Activated CD8-positive, alpha-beta T cell treated with anti-CD3 and anti-CD28 coated beads, Interleukin-2, amount 10 ng/mL, durations not matched to agents 7 days and 5 days (primary cell): ENCODE data around the gene MFGE8. TPM values are rescaled to one million over a fixed set of nuclear protein-coding genes. Genes with fewer than 3 reads are reported as not detected.

Experiments
- ATAC-seq: fragments of 150-1000 bp; cut with Tn5 transposase; one replicate; pipeline ENCODE4 v1.10.0; 2021; ENCODE audit warnings: moderate library complexity
- CTCF ChIA-PET: fragments of 350-600 bp; sonication (Branson Sonifier 250); formaldehyde crosslinking; loops from one replicate; lab custom pipeline; 2021; ENCODE audit warnings: antibody characterized with exemption; lab: Charles Lee
- POLR2A ChIA-PET: fragments of 350-600 bp; sonication (Branson Sonifier 250); formaldehyde crosslinking; loops from one replicate; lab custom pipeline; 2021; ENCODE audit warnings: antibody characterized with exemption; lab: Charles Lee
- DNase-seq: peaks from one replicate; pipeline ENCODE4 v3.0.0-alpha.2; 2020
- H3K27ac Mint-ChIP-seq: one replicate; pipeline ENCODE4 v1.8.0; 2021; ENCODE audit warnings: mild to moderate bottlenecking, mixed read lengths
- H3K27me3 Mint-ChIP-seq: one replicate; pipeline ENCODE4 v1.8.0; 2021; ENCODE audit warnings: low read depth, mixed read lengths
- H3K36me3 Mint-ChIP-seq: one replicate; pipeline ENCODE4 v1.8.0; 2021; ENCODE audit warnings: low read depth, mixed read lengths
- H3K4me1 Mint-ChIP-seq: one replicate; pipeline ENCODE4 v1.8.0; 2021; ENCODE audit warnings: low read depth, mixed read lengths
- H3K4me3 Mint-ChIP-seq: one replicate; pipeline ENCODE4 v1.8.0; 2021; ENCODE audit warnings: mild to moderate bottlenecking, mixed read lengths
- H3K9me3 Mint-ChIP-seq: one replicate; pipeline ENCODE4 v1.8.0; 2022; ENCODE audit warnings: mixed read lengths; ENCODE audit not compliant: insufficient read depth
- total RNA-seq, 2 experiments: library from RNA; stranded (reverse); gene quantifications; one replicate each; pipeline ENCODE4 v1.2.3, GENCODE V29; 2021

Gene MFGE8
- 10 to 100 TPM; 34.7 to 44.8 TPM for total RNA-seq

GRCh38 chr15:88913017-88913849, at the start of gene MFGE8:
TSS of gene MFGE8 (minus strand) at chr15:88913379. CDS start at chr15:88913319, 60 bp downstream.
- peak; percentile 83 for DNase-seq
- Mint-ChIP-seq H3K9me3 (no peaks in the 10 kb centered on the region), H3K4me1 (peaks cover 17% of the 10 kb centered on the region), H3K27me3 (peaks cover 6% of the 10 kb centered on the region), H3K27ac (peak within 1 kb of the TSS; percentile 91), H3K4me3 (peak within 1 kb of the TSS; percentile 89), H3K36me3 (peaks cover 8% of the 10 kb centered on the region)
- ChIA-PET CTCF (interaction anchor here (4.0 kb wide), 1 partner anchor 9 kb away, joined by 33 read pairs; no protein-coding TSS in a partner anchor), POLR2A (interaction anchor here (2.2 kb wide), 1 partner anchor 8 kb away, joined by 7 read pairs; no protein-coding TSS in a partner anchor)
- ATAC-seq = peak; percentile 95

GRCh38 chr15:88959445-88959844, 46.3 kb upstream of the MFGE8 start:
- DNase-seq (no peak), ATAC-seq (no peak)
- Mint-ChIP-seq H3K36me3 (no peaks in the 10 kb centered on the region), H3K9me3 (peaks cover 5% of the 10 kb centered on the region), H3K27me3 (peaks cover 7% of the 10 kb centered on the region), H3K4me1 (no peaks in the 10 kb centered on the region), H3K4me3 (no peak overlapping the region), H3K27ac (no peak overlapping the region)
- ChIA-PET POLR2A (no interaction called here), CTCF (no interaction called here)

- peaks cover 2% of the 10 kb centered on the region for H3K27me3 Mint-ChIP-seq
- no peaks in the 10 kb centered on the region for H3K9me3 Mint-ChIP-seq
- CTCF ChIA-PET = interaction anchor here (1.8 kb wide), 1 partner anchor 52 kb away, joined by 5 read pairs; no protein-coding TSS in a partner anchor
- ATAC-seq (no peak), DNase-seq (no peak)
- no peaks in the 10 kb centered on the region for H3K36me3 Mint-ChIP-seq
- H3K4me3 Mint-ChIP-seq = no peak overlapping the region
- no peaks in the 10 kb centered on the region for H3K4me1 Mint-ChIP-seq
- POLR2A ChIA-PET = no interaction called here
- no peak overlapping the region for H3K27ac Mint-ChIP-seq
These were observed 43.7 kb upstream of the MFGE8 start for GRCh38 chr15:88956906-88957305.

GRCh38 chr15:88956263-88956662, 43.1 kb upstream of the MFGE8 start:
- DNase-seq (no peak), ATAC-seq (no peak)
- ChIA-PET CTCF (interaction anchor here (1.8 kb wide), 1 partner anchor 51 kb away, joined by 5 read pairs; no protein-coding TSS in a partner anchor), POLR2A (no interaction called here)
- Mint-ChIP-seq H3K27me3 (peaks cover 2% of the 10 kb centered on the region), H3K27ac (no peak overlapping the region), H3K4me1 (no peaks in the 10 kb centered on the region), H3K9me3 (no peaks in the 10 kb centered on the region), H3K4me3 (no peak overlapping the region), H3K36me3 (no peaks in the 10 kb centered on the region)

- ATAC-seq (no peak), DNase-seq (no peak)
- H3K27ac Mint-ChIP-seq = no peak overlapping the region
- CTCF ChIA-PET = no interaction called here
- no peak overlapping the region for H3K4me3 Mint-ChIP-seq
- no peaks in the 10 kb centered on the region for H3K9me3 Mint-ChIP-seq
- peaks cover 2% of the 10 kb centered on the region for H3K27me3 Mint-ChIP-seq
- H3K4me1 Mint-ChIP-seq = peaks cover 5% of the 10 kb centered on the region
- no peaks in the 10 kb centered on the region for H3K36me3 Mint-ChIP-seq
- POLR2A ChIA-PET = no interaction called here
These were observed 41.5 kb upstream of the MFGE8 start for GRCh38 chr15:88954431-88955277.

GRCh38 chr15:88950600-88951160, 37.5 kb upstream of the MFGE8 start:
- Mint-ChIP-seq H3K4me3 (no peak overlapping the region), H3K9me3 (no peaks in the 10 kb centered on the region), H3K27ac (no peak overlapping the region), H3K36me3 (no peaks in the 10 kb centered on the region), H3K27me3 (no peaks in the 10 kb centered on the region), H3K4me1 (peaks cover 9% of the 10 kb centered on the region)
- POLR2A ChIA-PET = no interaction called here
- ATAC-seq = no peak
- CTCF ChIA-PET = interaction anchor here (0.7 kb wide), 1 partner anchor 256 kb away, joined by 3 read pairs; no protein-coding TSS in a partner anchor
- no peak for DNase-seq

GRCh38 chr15:88949734-88950400, 36.7 kb upstream of the MFGE8 start:
- H3K4me1 Mint-ChIP-seq = peaks cover 9% of the 10 kb centered on the region
- H3K36me3 Mint-ChIP-seq = no peaks in the 10 kb centered on the region
- DNase-seq (no peak), ATAC-seq (no peak)
- ChIA-PET POLR2A (no interaction called here), CTCF (interaction anchor here (0.7 kb wide), 1 partner anchor 256 kb away, joined by 3 read pairs; no protein-coding TSS in a partner anchor)
- H3K4me3 Mint-ChIP-seq = no peak overlapping the region
- H3K27ac Mint-ChIP-seq = no peak overlapping the region
- H3K9me3 Mint-ChIP-seq = no peaks in the 10 kb centered on the region
- H3K27me3 Mint-ChIP-seq = no peaks in the 10 kb centered on the region

- CTCF ChIA-PET = interaction anchor here (2.1 kb wide), 1 partner anchor 36 kb away, joined by 5 read pairs; no protein-coding TSS in a partner anchor
- POLR2A ChIA-PET = no interaction called here
These were observed 27.0 kb upstream of the MFGE8 start for GRCh38 chr15:88940110-88940675.

GRCh38 chr15:88939486-88939806, 26.3 kb upstream of the MFGE8 start:
- POLR2A ChIA-PET = no interaction called here
- no peak for DNase-seq
- H3K4me1 Mint-ChIP-seq = no peaks in the 10 kb centered on the region

More at GRCh38 chr15:88940110-88940675, 27.0 kb upstream of the MFGE8 start:
- Mint-ChIP-seq H3K9me3 (no peaks in the 10 kb centered on the region), H3K27ac (no peak overlapping the region), H3K36me3 (no peaks in the 10 kb centered on the region), H3K27me3 (no peaks in the 10 kb centered on the region), H3K4me1 (no peaks in the 10 kb centered on the region), H3K4me3 (no peak overlapping the region)
- DNase-seq = no peak
- ATAC-seq = no peak

GRCh38 chr15:88938802-88939485, 25.8 kb upstream of the MFGE8 start:
- no peak overlapping the region for H3K27ac Mint-ChIP-seq
- POLR2A ChIA-PET = no interaction called here

More at GRCh38 chr15:88939486-88939806, 26.3 kb upstream of the MFGE8 start:
- H3K36me3 Mint-ChIP-seq = no peaks in the 10 kb centered on the region
- no peak for ATAC-seq
- H3K27me3 Mint-ChIP-seq = no peaks in the 10 kb centered on the region
- CTCF ChIA-PET = interaction anchor here (2.1 kb wide), 1 partner anchor 35 kb away, joined by 5 read pairs; no protein-coding TSS in a partner anchor
- H3K9me3 Mint-ChIP-seq = no peaks in the 10 kb centered on the region
- no peak overlapping the region for H3K4me3 Mint-ChIP-seq
- no peak overlapping the region for H3K27ac Mint-ChIP-seq

More at GRCh38 chr15:88938802-88939485, 25.8 kb upstream of the MFGE8 start:
- DNase-seq (no peak), ATAC-seq (no peak)
- CTCF ChIA-PET = interaction anchor here (2.1 kb wide), 1 partner anchor 34 kb away, joined by 5 read pairs; no protein-coding TSS in a partner anchor
- H3K36me3 Mint-ChIP-seq = no peaks in the 10 kb centered on the region
- H3K4me3 Mint-ChIP-seq = no peak overlapping the region
- no peaks in the 10 kb centered on the region for H3K4me1 Mint-ChIP-seq
- no peaks in the 10 kb centered on the region for H3K9me3 Mint-ChIP-seq
- no peaks in the 10 kb centered on the region for H3K27me3 Mint-ChIP-seq
